K562 (cell line): ENCODE data around the gene FAM117A. TPM values are rescaled to one million over a fixed set of nuclear protein-coding genes. Genes with fewer than 3 reads are reported as not detected.

ENCODE experiments used
- CEBPG ChIP-seq, 3 experiments: fragments of 200-800 bp in 1 of 3; sonication (Bioruptor generic) in 1 of 3; sonication (generic) in 1 of 3; formaldehyde crosslinking in 1 of 3; IDR thresholded peaks in 2 of 3; conservative IDR thresholded peaks in 1 of 3; 2 replicates each; pipeline versions ENCODE4 v1.6.1 to v1.8.0; 2016 to 2022; ENCODE audit warnings: missing compliant biosample characterization in 2 of 3, missing genetic modification characterization in 2 of 3, mild to moderate bottlenecking in 1 of 3, missing genetic modification reagents in 1 of 3
- CXXC5 ChIP-seq: fragments of 250-450 bp; sonication (Bioruptor Pico); IDR thresholded peaks from 2 replicates; pipeline ENCODE4 v1.8.0; 2022; ENCODE audit warnings: inconsistent platforms, mild to moderate bottlenecking, moderate library complexity
- DDX20 ChIP-seq: fragments of 450-650 bp; IDR thresholded peaks from 2 replicates; pipeline ENCODE4 v1.6.1; 2016; ENCODE audit warnings: missing genetic modification characterization, low read depth, mild to moderate bottlenecking, missing compliant biosample characterization, moderate library complexity
- DPF2 ChIP-seq: fragments of 450-650 bp; IDR thresholded peaks from 2 replicates; pipeline ENCODE4 v1.6.1; 2016
- ESRRB ChIP-seq: fragments of 250-450 bp; sonication (Bioruptor Pico); IDR thresholded peaks from 2 replicates; pipeline ENCODE4 v1.5.0; 2020; ENCODE audit warnings: mild to moderate bottlenecking, moderate library complexity, borderline replicate concordance
- GATAD2B ChIP-seq: fragments of 450-650 bp; IDR thresholded peaks from 2 replicates; pipeline ENCODE4 v1.6.1; 2017; ENCODE audit warnings: mild to moderate bottlenecking, borderline replicate concordance
- HDAC1 ChIP-seq, 2 experiments: fragments of 450-650 bp; IDR thresholded peaks; 2 replicates each; pipeline ENCODE4 v1.6.1; 2016 to 2017; ENCODE audit warnings: inconsistent platforms in 1 of 2, mild to moderate bottlenecking in 1 of 2, moderate library complexity in 1 of 2
- HDAC2 ChIP-seq: fragments of 450-650 bp; IDR thresholded peaks from 2 replicates; pipeline ENCODE4 v1.6.1; 2016; ENCODE audit warnings: mild to moderate bottlenecking
- LEF1 ChIP-seq: fragments of 450-650 bp; IDR thresholded peaks from 2 replicates; pipeline ENCODE4 v1.6.1; 2016; ENCODE audit warnings: mild to moderate bottlenecking
- NRF1 ChIP-seq, 2 experiments: fragments of 450-650 bp; IDR thresholded peaks in 1 of 2; conservative IDR thresholded peaks in 1 of 2; 2 replicates each; pipeline ENCODE4 v1.6.1; 2014; ENCODE audit warnings: mild to moderate bottlenecking in 2 of 2
- RB1 ChIP-seq: fragments of 450-650 bp; IDR thresholded peaks from 2 replicates; pipeline ENCODE4 v1.6.1; 2017; ENCODE audit warnings: low read depth, mild to moderate bottlenecking
- RBBP5 ChIP-seq: fragments of 200-600 bp; sonication (generic); IDR thresholded peaks from 2 replicates; pipeline ENCODE4 v1.6.1; 2012; ENCODE audit warnings: borderline replicate concordance, mild to moderate bottlenecking, low read length, control low read depth, inconsistent platforms; ENCODE audit not compliant: insufficient read depth, poor library complexity, severe bottlenecking
- RBM34 ChIP-seq: fragments of 200-400 bp; formaldehyde crosslinking; IDR thresholded peaks from 2 replicates; pipeline ENCODE4 v1.6.1; 2018; ENCODE audit warnings: low read length, borderline replicate concordance; ENCODE audit not compliant: insufficient read depth
- RNF2 ChIP-seq: sonication (generic); IDR thresholded peaks from 2 replicates; pipeline ENCODE4 v1.6.1; 2016
- TARDBP ChIP-seq: fragments of 450-650 bp; IDR thresholded peaks from 2 replicates; pipeline ENCODE4 v1.6.1; 2016
- TCF7 ChIP-seq: sonication (generic); IDR thresholded peaks from 2 replicates; pipeline ENCODE4 v1.6.1; 2016; ENCODE audit warnings: antibody characterized with exemption, borderline replicate concordance
- ZC3H8 ChIP-seq: fragments of 450-650 bp; IDR thresholded peaks from 2 replicates; pipeline ENCODE4 v1.6.1; 2017
- ZFP30 ChIP-seq: fragments of 250-450 bp; sonication (Bioruptor Pico); IDR thresholded peaks from 2 replicates; pipeline ENCODE4 v1.8.0; 2022; ENCODE audit warnings: moderate library complexity, mild to moderate bottlenecking, inconsistent platforms, borderline replicate concordance
- ZKSCAN8 ChIP-seq: fragments of 200-800 bp; sonication (Bioruptor generic); IDR thresholded peaks from 2 replicates; pipeline ENCODE4 v1.6.1; 2016; ENCODE audit warnings: missing genetic modification characterization, missing compliant biosample characterization
- ZMIZ1 ChIP-seq, 2 experiments: fragments of 150-350 bp in 1 of 2; IDR thresholded peaks; 2 replicates each; pipeline ENCODE4 v1.6.1; 2012 to 2016; ENCODE audit warnings: low read depth in 2 of 2, low read length in 2 of 2, mild to moderate bottlenecking in 1 of 2, moderate library complexity in 1 of 2
- ZNF639 ChIP-seq, 2 experiments: fragments of 200-800 bp in 1 of 2; sonication (Bioruptor generic) in 1 of 2; sonication (generic) in 1 of 2; formaldehyde crosslinking in 1 of 2; IDR thresholded peaks in 1 of 2; conservative IDR thresholded peaks in 1 of 2; 2 replicates each; pipeline versions ENCODE4 v1.5.0 to v1.6.1; 2016 to 2020; ENCODE audit warnings: missing compliant biosample characterization in 1 of 2, missing genetic modification characterization in 1 of 2, missing genetic modification reagents in 1 of 2
- polyA plus RNA-seq, 8 experiments: library from polyadenylated mRNA; depleted of rRNA in 4 of 8; stranded (reverse) in 5 of 8; unstranded in 3 of 8; fragments of >200 nt; fragmentation: Nextera tagmentation in 2 of 8; fragmentation: Illumina TruSeq in 1 of 8; extraction: Ambion mirVana in 2 of 8; extraction: Trizol in 1 of 8; gene quantifications; 2 replicates each; pipeline versions ENCODE4 v1.2.1 to v1.2.3, GENCODE V29; 2011 to 2014; ENCODE audit warnings: inconsistent platforms in 1 of 8, missing spikeins in 1 of 8
- total RNA-seq, 7 experiments: library from RNA; depleted of rRNA in 6 of 7; stranded (reverse); fragments of >200 nt in 6 of 7; fragmentation: Illumina TruSeq in 2 of 7; extraction: Trizol in 2 of 7; gene quantifications; 2 replicates each; pipeline versions ENCODE4 v1.2.1 to v1.2.3, GENCODE V29; 2011 to 2021; ENCODE audit warnings: low replicate concordance in 1 of 7

Gene FAM117A
- total and polyA plus RNA-seq, 9 of the 15 experiments (the other 6 are each of a cell fraction or from before 2014, with no cell fraction given) = 3.1 to 79.7 (median 36.6) TPM

DNA sequence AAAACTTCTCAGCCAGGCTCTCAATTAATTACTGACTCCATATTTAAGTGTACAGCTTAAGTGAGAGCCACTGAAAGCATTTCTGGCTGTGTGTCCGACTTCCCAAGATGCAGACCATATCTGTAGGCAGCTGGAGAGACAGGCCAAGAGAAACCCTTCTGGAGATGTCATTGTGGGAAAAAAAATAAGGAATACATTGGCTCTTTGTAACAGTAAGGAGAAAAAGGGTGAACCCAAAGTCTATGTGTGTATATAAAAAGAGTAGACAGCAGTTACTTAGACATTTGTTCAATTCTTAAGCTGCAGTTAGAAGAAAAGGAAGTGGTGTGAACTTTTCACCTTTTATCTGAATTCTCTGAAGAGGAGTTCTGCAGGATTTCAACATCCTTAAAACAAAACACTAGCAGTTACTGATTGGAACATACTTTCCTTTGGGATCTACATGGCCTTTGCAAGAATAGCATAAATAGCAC is 21.7 kb downstream of the FAM117A start (continued):
- TF ChIP-seq ZMIZ1 (IDR thresholded peaks at IDR 0.05; ENCODE audit: low read depth in 2 of 2, low read length in 2 of 2) = no peak
- peak; percentile 23; the same call in 1 of the 2 replicates for TF ChIP-seq GATAD2B
- TF ChIP-seq RNF2 = peak; percentile 38; the same call in 1 of the 2 replicates
- TF ChIP-seq HDAC1 (IDR thresholded peaks at IDR 0.05) = peak in 1 of 2 experiments; percentile 56; a peak in 2 of 4 replicates
- no peak for TF ChIP-seq RBM34
- no peak for TF ChIP-seq CEBPG (CRISPR knock-in tag; IDR thresholded peaks at IDR 0.05)
- TF ChIP-seq CEBPG (tag; conservative IDR thresholded peaks at IDR 0.05 in 1 of 2, IDR thresholded peaks at IDR 0.05 in 1 of 2) = peak; percentile 62 to 85; a peak in 3 of 4 replicates
- no peak for TF ChIP-seq TCF7
- peak; percentile 74 for TF ChIP-seq HDAC2
- no peak for TF ChIP-seq CXXC5
- TF ChIP-seq ZNF639 (CRISPR knock-in tag; conservative IDR thresholded peaks at IDR 0.05 in 1 of 2, IDR thresholded peaks at IDR 0.05 in 1 of 2) = peak in 1 of 2 experiments; percentile 74; a peak in 2 of 4 replicates
- TF ChIP-seq RB1 = no peak
- no peak for TF ChIP-seq NRF1 (conservative IDR thresholded peaks at IDR 0.05 in 1 of 2, IDR thresholded peaks at IDR 0.05 in 1 of 2)
- peak; percentile 77 for TF ChIP-seq DPF2
- TF ChIP-seq LEF1 = peak; percentile 65
- peak; percentile 43; the same call in 1 of the 2 replicates for TF ChIP-seq ZKSCAN8 (CRISPR knock-in tag)
- no peak for TF ChIP-seq ESRRB
- TF ChIP-seq ZFP30 = no peak
- TF ChIP-seq ZC3H8 = no peak
- TF ChIP-seq DDX20 (tag) = peak; percentile 38; the same call in 1 of the 2 replicates
- no peak for TF ChIP-seq TARDBP
- TF ChIP-seq RBBP5 = peak; percentile 64
